Omental fat pad (tissue), 4 donors: ENCODE results near the gene SON. TPM values are rescaled to one million over a fixed set of nuclear protein-coding genes. Genes with fewer than 3 reads are reported as not detected.
"Not testable (repeated sequence)": the region's sequence is repeated elsewhere in the genome, so short reads cannot be mapped to it uniquely, and the experiment has no call there.

Experiments used
- ATAC-seq: fragments of 150-250 bp; one replicate; pipeline ENCODE4 v1.9.1; 2016; ENCODE audit warnings: mild to moderate bottlenecking, moderate library complexity; ENCODE audit not compliant: low FRiP score
- DNase-seq: peaks from one replicate; pipeline ENCODE4 v3.0.0-alpha.2; 2019; ENCODE audit warnings: low spot score
- total RNA-seq, 4 donors: library from RNA; depleted of rRNA; stranded (reverse); fragments of >200 nt; gene quantifications; one replicate each; pipeline ENCODE4 v1.1.0, GENCODE V29; 2016
- TF ChIP-seq, protein P1 (sequence below), 3 donors: fragments of 450-650 bp; IDR thresholded peaks; one replicate each; pipeline ENCODE4 v1.5.1; 2016 to 2017; ENCODE audit warnings: antibody characterized with exemption in 3 of 3, mild to moderate bottlenecking in 3 of 3, moderate library complexity in 2 of 3

Gene SON
- total RNA-seq, 4 donors from 2014 or later: 244 to 508 (median 432) TPM

DNA sequence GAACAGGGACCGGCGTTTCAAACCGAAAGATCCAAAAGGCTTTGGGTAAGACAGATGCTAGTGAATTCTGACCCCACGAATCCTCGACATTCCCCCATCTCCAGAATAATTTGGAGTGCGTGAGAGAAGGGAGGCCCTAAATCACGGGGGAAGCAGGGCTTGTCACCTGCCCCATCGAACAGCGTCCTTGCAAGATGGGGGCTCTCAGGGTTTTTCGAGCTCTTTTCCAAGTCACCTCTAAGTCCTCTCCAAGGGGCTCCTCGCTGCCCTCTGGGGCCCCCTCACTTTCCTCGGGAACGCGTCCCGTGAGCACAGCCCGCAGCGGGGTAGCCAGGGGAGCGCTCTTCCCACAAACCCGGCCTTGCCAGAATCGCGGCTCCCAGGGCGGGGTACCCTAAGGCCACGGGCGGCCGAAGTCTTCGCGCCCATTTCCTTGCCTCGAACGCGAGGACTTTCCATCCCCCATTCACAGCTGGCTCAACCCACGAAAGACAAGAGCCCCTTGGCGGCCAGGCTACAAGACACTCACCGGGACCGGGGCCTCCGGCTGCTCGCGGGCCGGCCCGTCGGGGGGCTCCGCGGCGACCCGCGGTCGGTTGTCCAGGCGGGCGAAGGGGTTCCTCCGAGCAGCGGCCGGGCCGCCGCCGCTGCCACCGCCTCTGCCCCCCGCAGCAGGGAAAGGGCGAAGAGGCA lies 45.1 kb downstream of the SON start:
- ATAC-seq (peak; percentile 58), DNase-seq (no peak)
- TF ChIP-seq, protein P1, sequence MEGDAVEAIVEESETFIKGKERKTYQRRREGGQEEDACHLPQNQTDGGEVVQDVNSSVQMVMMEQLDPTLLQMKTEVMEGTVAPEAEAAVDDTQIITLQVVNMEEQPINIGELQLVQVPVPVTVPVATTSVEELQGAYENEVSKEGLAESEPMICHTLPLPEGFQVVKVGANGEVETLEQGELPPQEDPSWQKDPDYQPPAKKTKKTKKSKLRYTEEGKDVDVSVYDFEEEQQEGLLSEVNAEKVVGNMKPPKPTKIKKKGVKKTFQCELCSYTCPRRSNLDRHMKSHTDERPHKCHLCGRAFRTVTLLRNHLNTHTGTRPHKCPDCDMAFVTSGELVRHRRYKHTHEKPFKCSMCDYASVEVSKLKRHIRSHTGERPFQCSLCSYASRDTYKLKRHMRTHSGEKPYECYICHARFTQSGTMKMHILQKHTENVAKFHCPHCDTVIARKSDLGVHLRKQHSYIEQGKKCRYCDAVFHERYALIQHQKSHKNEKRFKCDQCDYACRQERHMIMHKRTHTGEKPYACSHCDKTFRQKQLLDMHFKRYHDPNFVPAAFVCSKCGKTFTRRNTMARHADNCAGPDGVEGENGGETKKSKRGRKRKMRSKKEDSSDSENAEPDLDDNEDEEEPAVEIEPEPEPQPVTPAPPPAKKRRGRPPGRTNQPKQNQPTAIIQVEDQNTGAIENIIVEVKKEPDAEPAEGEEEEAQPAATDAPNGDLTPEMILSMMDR (IDR thresholded peaks at IDR 0.05): no peak

- TF ChIP-seq, protein P1 (IDR thresholded peaks at IDR 0.05): no peak
- ATAC-seq (peak; percentile 97), DNase-seq (peak; percentile 49)
Measured at GRCh38 chr21:33588485-33589335, 45.9 kb downstream of the SON start, which contains the start of gene DONSON. TSS of gene DONSON (minus strand) at chr21:33588684. CDS start at chr21:33588641, 43 bp downstream.

DNA sequence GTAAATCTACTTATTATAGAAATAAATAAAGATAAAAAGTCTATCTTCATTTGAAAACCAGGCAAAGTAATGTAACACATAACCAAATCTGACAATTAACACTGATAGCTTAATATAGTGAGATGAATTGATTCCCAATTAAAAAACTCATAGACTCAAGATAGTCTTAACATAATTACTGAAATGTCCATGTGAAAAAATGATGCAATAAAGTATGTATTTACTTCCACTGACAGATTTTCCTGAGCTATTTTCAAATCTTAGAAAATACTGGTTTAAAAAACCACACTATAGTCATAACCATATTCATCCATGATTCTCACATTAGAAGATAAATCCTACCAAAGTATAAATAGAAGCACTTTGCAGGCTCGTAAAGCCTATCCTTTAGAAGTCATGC lies 55.2 kb downstream of the SON start:
- TF ChIP-seq, protein P1 (IDR thresholded peaks at IDR 0.05): no peak
- ATAC-seq (no peak), DNase-seq (no peak)

DNA sequence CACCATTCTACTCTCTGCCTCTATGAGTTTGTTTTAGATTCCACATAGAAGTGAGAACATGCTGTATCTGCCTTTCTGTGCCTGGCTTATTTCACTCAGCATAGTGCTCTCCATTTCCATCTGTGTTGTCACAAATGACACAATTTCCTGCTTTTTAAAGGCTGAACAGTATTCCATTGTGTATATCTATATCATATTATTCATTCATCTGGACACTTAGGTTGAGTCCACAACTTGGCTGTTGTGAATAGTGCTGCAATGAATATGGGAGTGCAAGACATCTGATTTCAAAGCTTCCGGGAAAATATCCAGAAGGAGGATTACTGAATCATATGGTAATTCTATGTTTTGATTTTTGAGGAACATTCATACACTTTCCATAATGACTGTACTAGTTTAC lies 65.7 kb downstream of the SON start:
- ATAC-seq (no peak), DNase-seq (no peak)
- TF ChIP-seq, protein P1 (IDR thresholded peaks at IDR 0.05): no peak

- TF ChIP-seq, protein P1 (IDR thresholded peaks at IDR 0.05): no peak
- DNase-seq (no peak), ATAC-seq (no peak)
Measured at GRCh38 chr21:33611006-33611744, 68.3 kb downstream of the SON start.

- DNase-seq, ATAC-seq: not testable (repeated sequence)
Measured at GRCh38 chr21:33617565-33617964, 74.7 kb downstream of the SON start.

GRCh38 chr21:33618407-33618806 lies 75.6 kb downstream of the SON start:
- TF ChIP-seq, protein P1 (IDR thresholded peaks at IDR 0.05): no peak
- no peak for ATAC-seq

More at GRCh38 chr21:33618407-33618806, 75.6 kb downstream of the SON start:
- no peak for DNase-seq
